Keratinocyte (primary cell): Measurements from ENCODE around the gene ABCC9. TPM values are rescaled to one million over a fixed set of nuclear protein-coding genes. Genes with fewer than 3 reads are reported as not detected.

ENCODE experiments used
- DNase-seq: peaks from one replicate; pipeline ENCODE4 v3.0.0-alpha.2; 2011; ENCODE audit warnings: low read depth, missing footprints, low spot score
- FAIRE-seq: peaks from 2 replicates; lab custom pipeline; 2011; peaks lifted over from hg19 to GRCh38; lab: Jason Lieb, UNC
- H2AFZ ChIP-seq: 2 replicates; pipeline ENCODE4 v1.6.0; 2012; ENCODE audit warnings: low read length, control low read depth, inconsistent platforms; ENCODE audit not compliant: control insufficient read depth
- H3K27ac ChIP-seq: 2 replicates; pipeline ENCODE4 v1.5.1; 2011; ENCODE audit warnings: low read length; ENCODE audit not compliant: control insufficient read depth, insufficient read depth
- H3K27me3 ChIP-seq: 3 replicates; pipeline ENCODE4 v1.6.0; 2011; ENCODE audit warnings: low read length; ENCODE audit not compliant: control insufficient read depth, insufficient read depth; ENCODE audit errors: extremely low read depth
- H3K36me3 ChIP-seq, 2 experiments: 2 replicates in 1 of 2; 3 replicates in 1 of 2; pipeline ENCODE4 v1.5.1; 2011; ENCODE audit warnings: low read length in 2 of 2, mild to moderate bottlenecking in 1 of 2; ENCODE audit not compliant: control insufficient read depth in 2 of 2, insufficient read depth in 2 of 2; ENCODE audit errors: extremely low read depth in 1 of 2
- H3K4me1 ChIP-seq: 3 replicates; pipeline ENCODE4 v1.5.1; 2011; ENCODE audit warnings: low read length; ENCODE audit not compliant: control insufficient read depth, insufficient read depth; ENCODE audit errors: extremely low read depth
- H3K4me2 ChIP-seq: 3 replicates; pipeline ENCODE4 v1.6.0; 2011; ENCODE audit warnings: low read depth, low read length; ENCODE audit not compliant: control insufficient read depth, insufficient read depth; ENCODE audit errors: extremely low read depth
- H3K4me3 ChIP-seq, 3 experiments: fragments of 200-600 bp in 1 of 3; sonication (generic) in 1 of 3; 2 replicates in 2 of 3; 3 replicates in 1 of 3; pipeline ENCODE4 v1.5.1; 2011 to 2016; ENCODE audit warnings: low read length in 3 of 3, mild to moderate bottlenecking in 3 of 3, control low read depth in 2 of 3, inconsistent platforms in 1 of 3, low read depth in 1 of 3, mixed read lengths in 1 of 3, mixed run types in 1 of 3, moderate library complexity in 1 of 3; ENCODE audit not compliant: control insufficient read depth in 2 of 3, insufficient read depth in 2 of 3; ENCODE audit errors: extremely low read depth in 1 of 3
- H3K79me2 ChIP-seq: 2 replicates; pipeline ENCODE4 v1.6.0; 2012; ENCODE audit warnings: low read length; ENCODE audit not compliant: control insufficient read depth, insufficient read depth
- H3K9ac ChIP-seq: 3 replicates; pipeline ENCODE4 v1.6.0; 2011; ENCODE audit warnings: low read length; ENCODE audit not compliant: control insufficient read depth, insufficient read depth; ENCODE audit errors: extremely low read depth
- H3K9me1 ChIP-seq: 3 replicates; pipeline ENCODE4 v1.6.0; 2011; ENCODE audit warnings: low read length; ENCODE audit not compliant: control insufficient read depth, insufficient read depth; ENCODE audit errors: extremely low read depth
- H3K9me3 ChIP-seq: 2 replicates; pipeline ENCODE4 v1.5.1; 2012; ENCODE audit warnings: low read depth, low read length; ENCODE audit not compliant: control insufficient read depth
- H4K20me1 ChIP-seq: 3 replicates; pipeline ENCODE4 v1.6.0; 2011; ENCODE audit warnings: low read length; ENCODE audit not compliant: control insufficient read depth, insufficient read depth; ENCODE audit errors: extremely low read depth
- CTCF ChIP-seq, 3 experiments: IDR thresholded peaks in 1 of 3; conservative IDR thresholded peaks in 1 of 3; optimal IDR thresholded peaks in 1 of 3; 2 replicates in 2 of 3; 3 replicates in 1 of 3; pipeline versions ENCODE3 to v1.5.1; 2011; ENCODE audit warnings: low read length in 3 of 3, mild to moderate bottlenecking in 3 of 3, moderate library complexity in 2 of 3, control low read depth in 1 of 3, inconsistent platforms in 1 of 3; ENCODE audit not compliant: insufficient read depth in 2 of 3; ENCODE audit errors: extremely low read depth in 1 of 3
- EZH2 ChIP-seq: IDR thresholded peaks from one replicate; pipeline ENCODE4 v1.6.1; 2012; ENCODE audit warnings: inconsistent platforms, mild to moderate bottlenecking, low read length, moderate library complexity
- dilution Hi-C: fragments of 300-500 bp; cut with MboI; formaldehyde crosslinking; loops from one replicate; pipeline ENCODE4 v1.7.0; 2020; ENCODE audit warnings: low sequenced_read_pairs; ENCODE audit not compliant: extremely low pct_ligation_motif_present
- polyA plus RNA-seq, 5 experiments: library from polyadenylated mRNA; depleted of rRNA in 3 of 5; stranded (reverse) in 3 of 5; stranded (forward) in 1 of 5; unstranded in 1 of 5; fragments of >200 nt; gene quantifications; 1 replicate in 1 of 5; 2 replicates in 3 of 5; 3 replicates in 1 of 5; pipeline versions ENCODE4 v1.2.1 to v1.2.3, GENCODE V29; 2011 to 2012; ENCODE audit warnings: missing spikeins in 2 of 5, low read depth in 1 of 5, low replicate concordance in 1 of 5

Gene ABCC9
- polyA plus RNA-seq, 1 donor (not counting 4 experiments of a cell fraction or from before 2014, with no cell fraction given) = not detected

- no peak for DNase-seq
Observed at GRCh38 chr12:21983095-21983494, 41.9 kb upstream of the ABCC9 start.

GRCh38 chr12:21980544-21980943, 39.3 kb upstream of the ABCC9 start:
- H3K4me2 ChIP-seq = no peak overlapping the region
- FAIRE-seq (no peak), DNase-seq (no peak)
- dilution Hi-C loops = no loop called here
- H3K27me3 ChIP-seq = no peaks in the 10 kb centered on the region
- TF ChIP-seq EZH2 (no peak), CTCF (optimal IDR thresholded peaks at IDR 0.05 in 1 of 3, IDR thresholded peaks at IDR 0.05 in 1 of 3, conservative IDR thresholded peaks at IDR 0.05 in 1 of 3; ENCODE audit: extremely low read depth in 1 of 3, insufficient read depth in 2 of 3, low read length in 3 of 3) (no peak)
- no peaks in the 10 kb centered on the region for H3K79me2 ChIP-seq
- H3K9me3 ChIP-seq = no peaks in the 10 kb centered on the region
- no peak overlapping the region for H3K4me3 ChIP-seq
- H3K9me1 ChIP-seq = no peaks in the 10 kb centered on the region
- no peaks in the 10 kb centered on the region for H3K4me1 ChIP-seq
- no peak overlapping the region for H2AFZ ChIP-seq
- H3K27ac ChIP-seq = no peak overlapping the region
- no peaks in the 10 kb centered on the region for H3K36me3 ChIP-seq
- no peak overlapping the region for H3K9ac ChIP-seq
- H4K20me1 ChIP-seq = no peaks in the 10 kb centered on the region

More at GRCh38 chr12:21983095-21983494, 41.9 kb upstream of the ABCC9 start:
- Histone ChIP-seq H3K9ac (no peak overlapping the region), H3K9me3 (no peaks in the 10 kb centered on the region), H4K20me1 (no peaks in the 10 kb centered on the region), H3K27ac (no peak overlapping the region), H3K36me3 (no peaks in the 10 kb centered on the region), H2AFZ (no peak overlapping the region), H3K4me3 (no peak overlapping the region), H3K9me1 (no peaks in the 10 kb centered on the region), H3K4me1 (no peaks in the 10 kb centered on the region), H3K4me2 (no peak overlapping the region), H3K27me3 (no peaks in the 10 kb centered on the region), H3K79me2 (no peaks in the 10 kb centered on the region)
- TF ChIP-seq EZH2 (no peak), CTCF (optimal IDR thresholded peaks at IDR 0.05 in 1 of 3, IDR thresholded peaks at IDR 0.05 in 1 of 3, conservative IDR thresholded peaks at IDR 0.05 in 1 of 3; ENCODE audit: extremely low read depth in 1 of 3, insufficient read depth in 2 of 3, low read length in 3 of 3) (no peak)
- no peak for FAIRE-seq
- dilution Hi-C loops = no loop called here
